GM23338 (cell line): Measurements from ENCODE around the gene NUP107. TPM values are rescaled to one million over a fixed set of nuclear protein-coding genes. Genes with fewer than 3 reads are reported as not detected.

ENCODE experiments used
- ATAC-seq: fragments of 200-7000 bp; cut with Tn5 transposase; 3 replicates; pipeline ENCODE4 v1.9.1; 2020
- DNase-seq: peaks from one replicate; pipeline ENCODE4 v3.0.0-alpha.2; 2015; ENCODE audit warnings: low spot score
- H2AFZ ChIP-seq: fragments of 200-600 bp; sonication (generic); 2 replicates; pipeline ENCODE4 v1.8.0; 2016; ENCODE audit warnings: antibody characterized with exemption, mild to moderate bottlenecking, moderate library complexity
- H3F3A ChIP-seq: fragments of 200-600 bp; sonication (generic); replicated peaks from 2 replicates; pipeline ENCODE4 v1.8.0; 2017; ENCODE audit warnings: antibody characterized with exemption, mixed run types, low read depth
- H3K27ac ChIP-seq: fragments of 200-600 bp; sonication (generic); 2 replicates; pipeline ENCODE4 v1.6.1; 2016; ENCODE audit warnings: low read depth
- H3K27me3 ChIP-seq: fragments of 200-600 bp; sonication (generic); 2 replicates; pipeline ENCODE4 v1.8.0; 2016; ENCODE audit warnings: mild to moderate bottlenecking, mixed run types, moderate library complexity; ENCODE audit not compliant: insufficient read depth
- H3K36me3 ChIP-seq: fragments of 200-600 bp; sonication (generic); 2 replicates; pipeline ENCODE4 v1.8.0; 2016; ENCODE audit warnings: mild to moderate bottlenecking; ENCODE audit not compliant: insufficient read depth
- H3K4me1 ChIP-seq: fragments of 200-600 bp; sonication (generic); 2 replicates; pipeline ENCODE4 v1.8.0; 2016; ENCODE audit warnings: mild to moderate bottlenecking, moderate library complexity; ENCODE audit not compliant: insufficient read depth
- H3K4me2 ChIP-seq: fragments of 200-600 bp; sonication (generic); 2 replicates; pipeline ENCODE4 v1.7.1; 2017; ENCODE audit warnings: mixed run types
- H3K4me3 ChIP-seq: fragments of 200-600 bp; sonication (generic); 2 replicates; pipeline ENCODE4 v1.6.1; 2016; ENCODE audit warnings: mixed run types
- H3K79me2 ChIP-seq: fragments of 200-600 bp; sonication (generic); replicated peaks from 2 replicates; pipeline ENCODE4 v1.8.0; 2017; ENCODE audit warnings: mild to moderate bottlenecking; ENCODE audit not compliant: insufficient read depth
- H3K9me2 ChIP-seq: fragments of 200-600 bp; sonication (generic); 2 replicates; pipeline ENCODE4 v1.8.0; 2017; ENCODE audit not compliant: insufficient read depth
- H4K20me1 ChIP-seq: fragments of 200-600 bp; sonication (generic); replicated peaks from 2 replicates; pipeline ENCODE4 v1.8.0; 2017; ENCODE audit warnings: mild to moderate bottlenecking; ENCODE audit not compliant: insufficient read depth
- H3K27ac Mint-ChIP-seq: 2 replicates; pipeline ENCODE4 v1.8.0; 2020; ENCODE audit warnings: inconsistent platforms, mild to moderate bottlenecking, moderate library complexity, mixed read lengths
- H3K27me3 Mint-ChIP-seq: 3 replicates; pipeline ENCODE4 v1.8.0; 2022; ENCODE audit warnings: low read depth, mild to moderate bottlenecking, moderate library complexity, mixed read lengths, inconsistent platforms; ENCODE audit not compliant: insufficient read depth, poor library complexity
- H3K36me3 Mint-ChIP-seq: 3 replicates; pipeline ENCODE4 v1.8.0; 2021; ENCODE audit warnings: low read depth, mild to moderate bottlenecking, inconsistent platforms, moderate library complexity, mixed read lengths
- H3K4me1 Mint-ChIP-seq: 3 replicates; pipeline ENCODE4 v1.8.0; 2020; ENCODE audit warnings: mild to moderate bottlenecking, inconsistent platforms, mixed read lengths
- H3K4me3 Mint-ChIP-seq: 3 replicates; pipeline ENCODE4 v1.8.0; 2021; ENCODE audit warnings: moderate library complexity, mild to moderate bottlenecking, inconsistent platforms, mixed read lengths
- H3K9me3 Mint-ChIP-seq: 3 replicates; pipeline ENCODE4 v1.8.0; 2020; ENCODE audit warnings: moderate library complexity, mild to moderate bottlenecking, inconsistent platforms, mixed read lengths
- EZH2 ChIP-seq: fragments of 200-600 bp; sonication (generic); IDR thresholded peaks from one replicate; pipeline ENCODE4 v1.8.0; 2017; ENCODE audit warnings: antibody characterized with exemption, mild to moderate bottlenecking, low read depth; ENCODE audit not compliant: unreplicated experiment
- JUNB ChIP-seq: IDR thresholded peaks from one replicate; pipeline ENCODE4 v1.6.1; 2016; ENCODE audit warnings: antibody characterized with exemption; ENCODE audit not compliant: unreplicated experiment
- NANOG ChIP-seq: IDR thresholded peaks from 2 replicates; pipeline ENCODE4 v1.6.1; 2016; ENCODE audit warnings: antibody characterized with exemption, borderline replicate concordance
- POLR2AphosphoS5 ChIP-seq: IDR thresholded peaks from 2 replicates; pipeline ENCODE4 v1.6.1; 2016; ENCODE audit warnings: antibody characterized with exemption, low read depth
- STAT1 ChIP-seq: IDR thresholded peaks from one replicate; pipeline ENCODE4 v1.6.1; 2016; ENCODE audit warnings: antibody characterized with exemption; ENCODE audit not compliant: unreplicated experiment
- ZNF462 ChIP-seq: fragments of 250-450 bp; sonication (Bioruptor Pico); IDR thresholded peaks from 2 replicates; pipeline ENCODE4 v1.5.0; 2020; ENCODE audit warnings: mild to moderate bottlenecking, moderate library complexity
- polyA plus RNA-seq: library from polyadenylated mRNA; unstranded; fragments of >200 nt; fragmentation: Nextera tagmentation; extraction: Ambion mirVana; gene quantifications from 2 replicates; pipeline ENCODE4 v1.2.1, GENCODE V29; 2016
- total RNA-seq: library from RNA; depleted of rRNA; stranded (reverse); fragments of >200 nt; shearing (Covaris generic); gene quantifications from 2 replicates; pipeline ENCODE4 v1.2.3, GENCODE V29; 2014
- TF ChIP-seq, protein P1 (sequence below): IDR thresholded peaks from one replicate; pipeline ENCODE4 v1.6.1; 2018; ENCODE audit warnings: antibody characterized with exemption; ENCODE audit not compliant: unreplicated experiment
- TF ChIP-seq, protein P2 (sequence below): IDR thresholded peaks from 2 replicates; pipeline ENCODE4 v1.6.1; 2016; ENCODE audit warnings: antibody characterized with exemption

Gene NUP107
- total and polyA plus RNA-seq, 2 experiments from 2014 or later: 123 to 152 TPM

GRCh38 chr12:68674376-68674775, 12.4 kb upstream of the NUP107 start:
- Histone ChIP-seq H3K27ac (no peak overlapping the region), H3K4me3 (no peak overlapping the region), H2AFZ (no peak overlapping the region), H4K20me1 (no peaks in the 10 kb centered on the region), H3K27me3 (no peaks in the 10 kb centered on the region), H3K79me2 (no peaks in the 10 kb centered on the region), H3K4me1 (no peaks in the 10 kb centered on the region; the same call in 1 of the 2 replicates), H3K36me3 (no peaks in the 10 kb centered on the region), H3K9me2 (no peaks in the 10 kb centered on the region), H3F3A (no peaks in the 10 kb centered on the region), H3K4me2 (no peak overlapping the region)
- Mint-ChIP-seq H3K4me1 (peaks cover 3% of the 10 kb centered on the region; the same call in 2 of the 3 replicates), H3K9me3 (no peaks in the 10 kb centered on the region), H3K4me3 (no peak overlapping the region), H3K36me3 (no peaks in the 10 kb centered on the region), H3K27me3 (peaks cover 1% of the 10 kb centered on the region), H3K27ac (no peak overlapping the region)
- ATAC-seq (no peak), DNase-seq (no peak)
- TF ChIP-seq JUNB (no peak), EZH2 (no peak), POLR2AphosphoS5 (no peak), NANOG (no peak), STAT1 (no peak)
- TF ChIP-seq, protein P1, sequence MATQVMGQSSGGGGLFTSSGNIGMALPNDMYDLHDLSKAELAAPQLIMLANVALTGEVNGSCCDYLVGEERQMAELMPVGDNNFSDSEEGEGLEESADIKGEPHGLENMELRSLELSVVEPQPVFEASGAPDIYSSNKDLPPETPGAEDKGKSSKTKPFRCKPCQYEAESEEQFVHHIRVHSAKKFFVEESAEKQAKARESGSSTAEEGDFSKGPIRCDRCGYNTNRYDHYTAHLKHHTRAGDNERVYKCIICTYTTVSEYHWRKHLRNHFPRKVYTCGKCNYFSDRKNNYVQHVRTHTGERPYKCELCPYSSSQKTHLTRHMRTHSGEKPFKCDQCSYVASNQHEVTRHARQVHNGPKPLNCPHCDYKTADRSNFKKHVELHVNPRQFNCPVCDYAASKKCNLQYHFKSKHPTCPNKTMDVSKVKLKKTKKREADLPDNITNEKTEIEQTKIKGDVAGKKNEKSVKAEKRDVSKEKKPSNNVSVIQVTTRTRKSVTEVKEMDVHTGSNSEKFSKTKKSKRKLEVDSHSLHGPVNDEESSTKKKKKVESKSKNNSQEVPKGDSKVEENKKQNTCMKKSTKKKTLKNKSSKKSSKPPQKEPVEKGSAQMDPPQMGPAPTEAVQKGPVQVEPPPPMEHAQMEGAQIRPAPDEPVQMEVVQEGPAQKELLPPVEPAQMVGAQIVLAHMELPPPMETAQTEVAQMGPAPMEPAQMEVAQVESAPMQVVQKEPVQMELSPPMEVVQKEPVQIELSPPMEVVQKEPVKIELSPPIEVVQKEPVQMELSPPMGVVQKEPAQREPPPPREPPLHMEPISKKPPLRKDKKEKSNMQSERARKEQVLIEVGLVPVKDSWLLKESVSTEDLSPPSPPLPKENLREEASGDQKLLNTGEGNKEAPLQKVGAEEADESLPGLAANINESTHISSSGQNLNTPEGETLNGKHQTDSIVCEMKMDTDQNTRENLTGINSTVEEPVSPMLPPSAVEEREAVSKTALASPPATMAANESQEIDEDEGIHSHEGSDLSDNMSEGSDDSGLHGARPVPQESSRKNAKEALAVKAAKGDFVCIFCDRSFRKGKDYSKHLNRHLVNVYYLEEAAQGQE: no peak
- TF ChIP-seq, protein P2, sequence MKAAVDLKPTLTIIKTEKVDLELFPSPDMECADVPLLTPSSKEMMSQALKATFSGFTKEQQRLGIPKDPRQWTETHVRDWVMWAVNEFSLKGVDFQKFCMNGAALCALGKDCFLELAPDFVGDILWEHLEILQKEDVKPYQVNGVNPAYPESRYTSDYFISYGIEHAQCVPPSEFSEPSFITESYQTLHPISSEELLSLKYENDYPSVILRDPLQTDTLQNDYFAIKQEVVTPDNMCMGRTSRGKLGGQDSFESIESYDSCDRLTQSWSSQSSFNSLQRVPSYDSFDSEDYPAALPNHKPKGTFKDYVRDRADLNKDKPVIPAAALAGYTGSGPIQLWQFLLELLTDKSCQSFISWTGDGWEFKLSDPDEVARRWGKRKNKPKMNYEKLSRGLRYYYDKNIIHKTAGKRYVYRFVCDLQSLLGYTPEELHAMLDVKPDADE: no peak

DNA sequence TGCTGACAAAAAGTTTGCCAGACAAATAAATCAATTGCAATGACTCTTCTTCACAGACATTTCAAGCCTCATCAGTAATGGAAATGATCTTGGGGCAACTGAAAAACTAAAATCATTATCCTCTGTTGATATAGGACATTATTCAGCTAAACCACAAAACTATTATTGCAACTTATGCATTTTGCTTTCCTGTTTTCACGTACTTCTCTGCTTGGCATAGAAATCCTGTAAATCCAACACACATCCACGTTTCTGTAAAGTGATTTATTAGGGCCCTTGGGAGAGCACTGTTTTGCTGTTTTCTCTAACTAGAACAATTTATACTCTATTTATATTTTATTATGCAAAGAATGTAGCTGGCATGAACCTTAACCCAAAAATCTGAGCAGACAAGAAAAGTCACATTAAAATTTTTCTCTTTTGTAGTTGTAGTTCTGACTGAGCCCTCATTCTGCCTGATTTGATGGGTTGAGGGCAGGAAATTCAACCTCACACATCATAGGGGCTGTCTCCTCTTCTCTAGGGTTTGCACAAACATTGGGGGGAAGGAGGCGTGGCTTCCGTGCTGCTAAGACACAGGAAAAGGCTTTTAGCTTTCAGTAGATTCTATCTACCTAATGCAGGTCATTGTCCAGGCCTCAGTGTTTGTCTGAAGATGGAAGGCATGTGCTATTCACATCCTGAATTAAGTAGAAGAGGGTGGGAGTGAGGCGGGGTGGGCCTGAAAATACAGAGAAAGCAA, 11.5 kb upstream of the NUP107 start:
- Histone ChIP-seq H3K4me1 (no peaks in the 10 kb centered on the region; the same call in 1 of the 2 replicates), H4K20me1 (no peaks in the 10 kb centered on the region), H3K9me2 (no peaks in the 10 kb centered on the region), H3K4me2 (no peak overlapping the region), H3K27me3 (no peaks in the 10 kb centered on the region), H2AFZ (no peak overlapping the region), H3K27ac (peak overlapping the region; percentile 56), H3K4me3 (no peak overlapping the region), H3K79me2 (no peaks in the 10 kb centered on the region), H3F3A (no peaks in the 10 kb centered on the region), H3K36me3 (no peaks in the 10 kb centered on the region)
- Mint-ChIP-seq H3K27me3 (peaks cover 2% of the 10 kb centered on the region), H3K9me3 (no peaks in the 10 kb centered on the region), H3K27ac (0 out of 2 replicates have a peak overlapping the region, but pooled peaks have one; percentile 79), H3K36me3 (no peaks in the 10 kb centered on the region), H3K4me3 (no peak overlapping the region), H3K4me1 (peaks cover 3% of the 10 kb centered on the region; the same call in 2 of the 3 replicates)
- peak; percentile 43 for DNase-seq
- no peak for ATAC-seq
- TF ChIP-seq POLR2AphosphoS5: no peak
- no peak for TF ChIP-seq ZNF462
